Measurements from ENCODE around the gene PTPRM.
A peak's percentile ranks its signal among the peaks of the same experiment; 100 is the strongest.

PTPRM gene

DNA sequence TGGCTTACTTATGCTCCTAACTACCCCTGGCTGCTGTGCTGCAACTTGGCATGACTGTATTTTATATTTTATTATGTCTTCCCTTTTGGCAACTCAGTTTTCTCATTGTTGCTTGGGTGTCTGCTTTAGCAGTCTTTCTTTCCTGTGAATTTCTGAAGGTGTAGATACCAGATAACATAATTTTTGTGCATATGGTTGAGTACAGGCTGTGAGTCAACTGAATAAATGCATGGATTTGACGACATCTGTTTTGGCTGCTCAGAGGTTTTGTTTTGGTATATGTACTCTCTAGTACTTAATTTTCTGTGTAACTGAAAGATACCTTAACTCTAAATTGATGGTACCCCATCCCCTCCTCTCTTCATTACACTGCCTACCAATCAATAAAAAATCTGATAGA lies 303.1 kb downstream of the PTPRM start:
- DNase-seq, result no peak

DNA sequence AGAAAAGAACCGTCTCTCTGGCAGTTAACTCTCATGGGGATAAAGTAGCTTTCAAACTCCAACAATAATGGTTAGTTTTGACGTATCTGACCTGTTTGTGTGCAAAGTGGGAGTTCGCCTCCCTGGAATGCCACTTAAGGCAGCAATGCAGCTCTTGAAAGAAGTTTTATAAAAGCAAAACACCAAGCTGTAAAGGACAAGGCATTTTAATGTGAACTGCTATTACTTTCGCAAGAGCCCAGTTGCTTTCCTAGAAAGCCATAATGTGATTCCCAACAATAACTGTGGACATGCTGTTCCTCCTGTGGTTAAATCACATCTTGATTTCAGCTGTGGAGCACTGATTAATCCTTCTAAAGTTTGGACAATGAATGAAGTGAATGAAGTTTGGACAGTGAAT lies 303.7 kb downstream of the PTPRM start:
- DNase-seq, result no peak

DNA sequence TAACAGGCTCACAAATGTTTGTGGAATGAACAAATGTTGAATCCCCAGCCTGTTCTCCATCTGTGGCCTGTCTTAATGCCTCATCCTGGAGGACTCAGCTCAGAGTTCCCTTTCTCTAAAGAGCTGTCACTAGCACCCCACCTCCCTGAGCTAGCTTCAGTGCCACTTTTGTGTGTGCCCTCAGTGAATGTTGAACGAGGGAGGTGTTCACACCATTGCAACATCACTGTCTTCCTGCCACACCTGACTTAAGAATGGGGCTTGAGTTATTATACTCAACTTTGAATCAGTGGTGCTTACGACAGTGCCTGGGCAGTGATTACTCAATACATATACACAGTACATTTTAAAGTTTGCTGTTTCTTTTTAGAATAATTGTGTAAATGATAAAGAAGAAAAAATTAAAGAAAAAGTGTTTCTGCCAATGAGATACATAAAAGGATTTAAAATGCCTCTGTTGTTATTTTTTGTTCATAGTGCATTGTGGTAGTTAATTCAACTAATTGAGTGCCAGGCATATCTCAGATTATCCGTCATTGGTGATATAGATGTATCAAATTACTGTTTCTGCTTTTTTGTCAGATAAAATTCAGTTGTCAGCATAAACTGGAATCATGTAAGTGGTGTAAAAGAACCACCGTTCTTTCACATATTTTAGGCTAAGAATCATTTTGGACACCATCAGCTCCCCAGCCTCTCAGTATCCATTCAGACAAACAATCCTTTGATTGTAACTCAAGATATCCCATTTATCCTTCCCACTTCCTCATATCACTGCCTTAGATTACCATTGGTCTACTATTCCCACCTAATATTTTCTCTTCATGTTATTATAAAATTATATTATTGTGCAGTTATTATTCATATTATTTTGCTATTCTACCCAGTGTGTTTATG lies 304.7 kb downstream of the PTPRM start:
- DNase-seq, result no peak

DNA sequence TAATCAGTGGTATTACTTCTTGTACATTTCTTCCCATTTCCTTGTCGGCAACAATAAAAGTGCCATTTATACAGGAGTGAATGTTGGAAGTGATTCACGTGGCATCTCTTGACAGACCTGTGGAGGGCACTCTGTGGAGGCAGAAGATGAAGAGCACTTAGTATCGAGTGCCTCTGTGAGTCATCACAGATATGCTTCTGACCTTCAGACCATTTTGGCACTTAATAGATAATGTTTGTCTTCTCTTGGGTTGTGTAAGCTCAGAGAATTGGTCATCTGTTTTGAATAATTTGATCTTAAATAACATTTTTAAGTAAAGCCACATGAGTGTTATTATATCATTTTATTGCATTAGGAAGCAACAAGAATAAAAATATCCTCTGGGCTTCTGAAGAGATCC lies 305.5 kb downstream of the PTPRM start:
- no peak for DNase-seq

DNA sequence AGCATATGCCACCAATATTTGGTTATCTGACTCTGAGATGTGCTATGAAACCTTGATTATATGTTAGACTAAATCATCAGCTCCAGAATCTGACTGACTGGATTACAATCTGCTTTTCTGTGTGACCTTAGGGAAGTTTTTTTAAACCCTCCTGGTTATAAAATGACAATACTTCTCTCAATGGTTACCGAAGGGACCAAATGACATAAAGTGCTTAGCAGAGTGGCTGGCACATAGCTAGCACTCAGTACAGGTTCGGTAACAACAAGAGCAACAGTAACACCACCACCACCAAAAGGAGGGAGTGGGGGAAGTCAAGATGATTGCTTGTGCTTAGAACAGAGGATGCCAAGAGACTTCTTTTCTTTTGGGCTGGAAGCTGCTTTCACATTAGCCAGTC lies 306.2 kb downstream of the PTPRM start:
- no peak for DNase-seq

DNA sequence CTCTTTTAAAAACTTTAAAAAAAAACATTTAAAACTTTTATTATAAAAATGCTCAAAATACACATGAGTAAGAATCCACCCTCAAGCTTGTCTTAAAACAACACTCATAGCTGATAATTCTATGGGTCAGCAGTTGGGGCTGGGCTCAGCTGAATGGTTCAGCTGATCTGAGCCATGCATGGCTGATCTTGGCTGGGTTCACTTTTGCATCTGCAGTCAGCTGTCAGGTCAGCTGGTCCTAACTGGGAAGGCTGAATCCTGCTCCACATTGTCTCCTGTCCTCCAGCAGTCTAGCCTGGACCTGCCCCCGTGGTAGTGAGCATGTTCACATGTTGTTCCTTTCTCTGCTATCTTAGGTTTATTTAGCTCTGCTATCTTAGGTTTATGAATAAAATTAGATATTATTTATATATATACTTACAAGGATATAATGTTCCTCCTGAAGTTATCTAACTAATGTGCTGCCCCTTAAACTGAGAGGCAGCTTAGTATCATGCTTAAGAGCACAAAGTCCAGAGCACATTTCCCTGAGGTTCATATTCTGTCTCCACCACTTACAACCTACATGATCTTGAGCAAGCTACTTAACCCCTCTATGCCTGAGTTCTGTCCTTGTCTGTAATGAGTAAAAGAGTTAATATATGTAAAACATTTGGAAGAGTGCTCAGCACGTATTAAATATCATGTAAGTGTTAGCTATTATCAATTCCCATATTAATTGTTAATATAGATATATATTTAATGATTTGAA lies 309.4 kb downstream of the PTPRM start:
- no peak for DNase-seq

DNA sequence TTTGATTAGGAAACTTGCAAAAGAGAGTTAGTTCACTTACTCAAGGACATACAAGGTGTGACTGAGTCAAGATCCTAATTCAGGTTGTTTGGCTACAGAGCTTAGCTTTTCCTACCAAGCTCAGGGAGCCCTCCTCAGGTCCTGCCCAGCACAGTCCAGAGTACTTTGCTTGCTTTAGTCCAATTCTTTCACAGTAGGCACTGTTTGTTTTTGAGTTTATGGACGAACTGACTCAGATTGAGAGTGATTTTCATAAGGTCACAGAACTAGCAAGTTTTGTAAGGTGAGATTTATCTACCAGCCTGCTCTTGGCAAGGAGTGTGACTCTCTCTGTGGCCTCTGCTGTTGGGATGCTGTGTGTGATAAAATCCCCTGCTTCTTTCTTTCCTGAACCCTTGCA lies 310.5 kb downstream of the PTPRM start:
- no peak for DNase-seq

DNA sequence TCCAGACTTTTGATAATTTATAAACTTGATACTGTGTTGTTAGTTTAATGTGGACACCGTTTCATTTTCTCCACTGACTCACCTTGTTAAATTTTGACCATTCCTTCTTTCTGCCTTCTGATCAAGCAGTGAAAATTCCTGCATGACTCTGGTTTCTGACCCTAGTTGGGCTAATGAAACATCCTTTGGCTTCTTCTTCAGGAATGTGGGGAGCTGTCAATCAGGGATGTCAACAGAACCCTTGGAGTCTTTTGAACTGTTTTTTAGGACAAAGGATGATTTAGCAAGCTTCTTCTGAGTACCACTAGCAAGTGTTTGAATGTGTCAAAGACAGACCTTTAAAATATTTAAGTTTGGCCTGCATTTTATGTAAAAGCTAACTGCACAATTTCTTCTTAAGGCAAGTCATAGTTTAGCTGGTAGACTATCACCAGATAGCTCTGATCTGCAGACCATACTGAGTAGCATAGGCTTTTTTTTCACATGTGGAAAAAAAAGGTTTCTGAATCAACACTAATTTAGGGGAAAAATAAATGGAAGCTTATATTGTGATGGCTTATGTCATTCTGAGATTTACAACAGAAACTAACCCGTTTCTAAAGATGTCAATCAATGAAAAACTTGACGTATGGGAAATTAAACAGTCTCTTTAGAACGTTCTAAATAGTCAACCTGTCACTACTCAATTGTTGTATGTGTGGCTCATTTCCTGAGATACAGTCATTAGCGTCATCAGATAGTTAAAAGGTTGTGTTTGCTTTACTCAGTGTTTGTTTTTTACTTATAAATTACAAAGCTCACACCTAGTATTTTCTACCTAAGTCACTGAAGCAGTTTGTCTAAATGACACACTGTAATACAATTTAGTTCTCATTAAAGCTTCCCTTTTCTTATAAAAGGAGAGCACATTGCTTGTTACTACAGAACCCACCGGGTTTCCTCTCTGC lies 311.4 kb downstream of the PTPRM start:
- no peak for DNase-seq

DNA sequence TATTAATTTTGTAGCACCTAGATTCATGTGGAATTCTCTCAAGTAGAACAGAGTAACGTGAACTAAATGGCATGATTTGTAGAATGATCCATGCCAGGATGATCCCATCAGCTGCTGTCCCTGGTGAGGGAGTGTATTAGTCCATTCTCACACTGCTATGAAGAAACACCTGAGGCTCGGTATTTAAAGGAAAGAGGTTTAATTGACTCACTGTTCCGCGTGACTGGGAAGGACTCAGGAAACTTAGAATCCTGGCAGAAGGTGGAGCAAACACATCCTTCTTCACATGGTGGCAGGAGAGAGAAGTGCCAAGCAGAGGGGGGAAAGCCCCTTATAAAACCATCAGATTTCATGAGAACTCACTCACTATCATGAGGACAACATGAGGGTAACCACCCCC lies 312.6 kb downstream of the PTPRM start:
- no peak for DNase-seq

DNA sequence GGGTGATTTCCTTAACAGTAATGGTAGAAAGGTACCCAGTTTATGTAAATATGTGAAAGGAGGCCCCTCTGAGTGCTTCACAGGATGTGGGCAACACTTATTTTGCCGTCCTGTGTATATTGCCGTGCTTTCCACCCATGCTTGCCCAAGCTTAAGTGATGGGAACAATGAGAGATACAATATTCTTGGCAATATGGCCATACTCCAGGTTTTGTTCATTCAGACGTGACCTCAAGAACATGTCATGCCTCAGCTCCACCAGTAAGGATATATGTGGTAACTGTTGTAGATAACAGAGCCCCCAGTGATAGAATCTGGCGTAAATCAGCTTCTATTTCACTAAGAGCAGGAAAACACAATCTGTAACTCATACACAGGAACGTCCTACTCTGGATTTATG lies 318.7 kb downstream of the PTPRM start:
- DNase-seq, result no peak

DNA sequence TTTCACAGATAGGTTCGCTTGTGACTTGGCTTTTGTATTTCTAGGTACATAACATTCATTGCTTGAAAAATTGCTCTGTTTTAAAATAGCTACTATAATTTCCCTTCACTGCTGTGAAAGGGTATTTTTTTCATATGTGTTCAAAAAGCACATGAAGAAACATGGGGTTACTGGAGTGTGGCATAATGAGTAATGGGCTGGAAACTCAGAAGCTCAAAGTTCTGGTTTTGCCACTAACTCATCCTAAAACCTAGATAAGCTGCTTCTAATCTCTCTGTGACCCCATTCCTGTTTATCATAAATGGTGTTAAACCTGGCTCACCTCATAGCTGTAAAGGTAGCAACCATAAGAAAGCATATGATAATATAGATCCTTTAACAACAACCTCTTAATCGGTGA lies 319.3 kb downstream of the PTPRM start:
- no peak for DNase-seq

DNA sequence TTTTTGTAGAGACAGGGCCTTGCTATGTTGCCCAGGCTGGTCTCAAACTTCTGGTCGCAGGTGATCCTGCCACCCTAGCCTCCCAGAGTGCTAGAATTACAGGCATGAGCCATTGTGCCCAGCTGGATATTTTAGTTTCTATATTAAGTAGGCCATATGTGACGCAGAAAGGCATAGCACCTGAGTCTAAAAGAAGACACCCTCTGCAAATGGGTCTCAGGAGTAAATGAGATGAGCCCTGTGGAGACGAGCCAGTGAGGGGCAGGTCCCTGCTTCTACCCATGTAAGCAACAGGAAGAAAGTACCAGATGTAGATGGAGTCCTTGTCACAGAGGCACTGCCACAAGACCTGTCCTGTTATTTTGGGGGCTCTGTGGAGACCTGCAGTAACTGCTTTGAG lies 322.4 kb downstream of the PTPRM start:
- DNase-seq, result peak; percentile 14

DNA sequence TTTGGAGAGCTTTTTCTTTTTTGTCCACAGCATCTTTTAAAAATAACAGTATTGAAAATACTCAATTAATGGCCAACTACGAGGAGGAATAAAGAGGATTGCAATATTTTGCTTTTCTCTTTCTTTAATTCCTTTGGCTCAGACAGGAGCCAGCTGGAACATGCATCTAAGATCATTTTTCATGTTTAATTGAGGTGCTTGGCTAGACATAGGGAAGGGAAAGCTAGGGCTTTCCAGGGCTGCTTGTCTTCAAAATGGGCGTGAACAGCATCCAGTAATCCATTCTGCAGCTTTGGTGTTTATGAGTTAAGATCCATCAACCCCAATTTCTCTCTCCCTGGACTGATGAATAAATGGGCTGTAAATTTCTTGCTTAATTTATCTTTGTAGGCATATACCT lies 323.0 kb downstream of the PTPRM start:
- no peak for DNase-seq

DNA sequence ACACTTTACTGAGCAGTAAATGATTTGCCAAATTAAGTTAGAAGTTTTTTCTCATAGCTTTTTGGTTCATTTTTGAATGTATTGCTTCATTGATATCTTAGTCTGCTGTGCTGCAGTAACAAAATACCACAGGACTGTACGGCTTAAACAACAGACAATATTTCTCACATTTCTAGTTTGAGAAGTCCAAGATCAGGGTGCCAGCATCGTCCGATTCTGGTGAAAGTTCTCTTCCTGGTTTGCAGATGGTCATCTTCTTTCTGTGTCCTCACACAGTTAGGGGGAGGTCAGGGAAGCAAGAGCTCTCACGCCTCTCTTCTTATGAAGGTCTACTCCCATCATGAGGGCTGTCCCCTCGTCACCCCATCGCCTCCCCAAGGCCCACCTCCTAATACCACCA lies 325.4 kb downstream of the PTPRM start:
- DNase-seq, result no peak

DNA sequence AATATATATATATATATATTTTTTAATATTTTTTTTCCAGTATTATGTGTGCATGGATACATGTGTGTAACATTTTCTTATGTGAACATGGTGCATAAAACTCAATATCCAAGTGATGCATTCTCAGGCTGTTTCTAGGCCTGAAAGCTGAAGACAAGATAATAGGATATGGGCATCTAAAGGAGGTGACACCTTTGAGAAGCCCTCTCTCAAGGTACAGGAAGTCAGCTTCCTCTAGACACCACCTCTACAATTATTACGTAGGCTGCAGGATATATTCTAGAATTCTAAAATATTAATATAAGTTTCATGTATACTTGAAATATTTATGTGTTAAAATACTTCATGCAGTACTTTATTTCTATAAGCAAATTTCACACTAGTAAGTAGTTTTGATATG lies 327.5 kb downstream of the PTPRM start:
- DNase-seq, result no peak

DNA sequence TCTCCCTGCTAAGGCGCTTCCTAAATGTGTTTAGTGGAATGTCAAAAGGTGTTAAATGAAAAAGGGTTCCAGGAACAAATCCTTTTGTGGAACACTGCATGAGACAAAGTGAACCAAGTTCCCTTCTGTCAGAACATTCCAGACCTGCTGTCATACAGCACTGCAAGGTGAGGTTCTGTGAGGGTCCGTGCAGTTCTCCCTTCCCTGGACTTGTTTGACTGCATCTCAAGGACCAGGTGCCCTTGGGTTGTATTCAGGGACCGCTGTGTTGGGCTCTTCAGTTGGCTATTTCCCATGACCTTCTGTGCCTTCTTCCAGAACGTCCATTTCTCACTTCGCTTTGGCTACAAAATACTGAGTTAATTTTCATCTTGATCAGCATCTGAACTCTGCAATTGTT lies 328.2 kb downstream of the PTPRM start:
- no peak for DNase-seq

DNA sequence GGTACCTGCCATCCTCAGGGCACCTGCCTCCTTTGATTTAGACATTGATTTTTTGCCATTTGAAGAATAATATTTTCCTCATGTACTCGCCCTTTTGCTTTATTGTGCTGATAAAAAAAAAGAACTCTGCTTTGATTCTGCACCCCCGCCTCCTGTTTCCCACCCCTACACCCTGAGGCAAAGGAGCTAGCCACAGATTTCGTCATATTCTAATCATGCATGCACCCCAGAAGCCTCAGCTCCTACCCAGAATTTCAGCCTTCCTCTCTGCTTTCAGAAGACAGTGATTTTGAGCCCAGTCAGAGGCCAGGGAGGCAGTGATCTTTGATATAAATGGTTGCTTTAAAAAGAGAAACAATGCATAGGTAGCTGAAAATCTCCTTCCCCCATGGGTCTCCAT lies 329.0 kb downstream of the PTPRM start:
- no peak for DNase-seq

DNA sequence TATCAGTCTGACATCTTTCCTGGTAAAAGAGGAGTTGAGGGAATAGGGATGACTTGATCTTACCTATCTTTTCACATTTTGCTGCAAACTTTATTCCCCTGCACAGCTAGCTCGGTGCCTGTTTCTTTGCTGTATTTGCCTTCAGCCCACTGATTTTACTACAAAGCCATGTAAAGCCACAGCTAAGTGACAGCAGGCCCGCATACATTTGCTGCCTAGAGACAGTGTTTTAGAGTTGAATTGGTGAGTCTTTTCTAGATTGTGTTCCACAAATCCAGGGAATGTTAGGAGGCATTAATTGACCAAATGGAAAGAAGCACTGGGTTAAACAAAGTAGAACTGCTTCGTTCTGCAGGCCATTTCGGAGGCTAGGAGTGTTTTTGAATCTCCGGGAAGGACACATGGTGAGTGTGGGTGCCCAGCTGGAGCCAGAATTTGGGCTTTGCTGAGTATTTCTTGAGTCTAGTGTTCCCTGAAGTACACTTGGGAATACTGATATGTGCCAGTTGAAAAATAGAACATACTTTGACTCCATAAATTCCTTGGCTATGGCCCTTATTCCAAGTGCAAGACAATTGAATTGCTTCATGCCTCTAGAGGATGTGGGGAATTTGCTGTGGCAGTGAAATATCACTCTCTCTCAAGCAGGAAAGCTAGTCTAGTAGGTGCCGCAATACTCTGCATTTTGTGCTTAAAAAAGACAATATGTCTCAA lies 329.8 kb downstream of the PTPRM start:
- no peak for DNase-seq

DNA sequence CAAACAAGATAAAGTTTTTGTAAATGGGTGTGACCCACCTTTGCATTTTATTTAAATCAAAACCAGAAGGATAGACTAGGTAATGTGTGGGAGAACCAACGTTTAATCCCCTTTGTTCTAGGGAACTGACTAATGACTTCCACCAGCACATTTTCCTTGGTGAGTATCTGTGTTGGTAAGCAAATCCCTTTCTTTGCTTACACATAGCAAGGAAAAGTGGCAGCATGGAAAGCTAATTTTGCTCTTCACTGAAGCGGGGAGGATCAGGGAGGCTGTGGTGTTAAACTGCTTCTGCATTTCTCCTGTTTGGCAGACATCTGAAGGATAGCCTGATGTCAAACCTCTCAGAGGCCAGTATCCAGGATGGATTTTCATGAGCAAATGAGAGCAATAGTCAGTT lies 331.1 kb downstream of the PTPRM start:
- DNase-seq, result no peak

DNA sequence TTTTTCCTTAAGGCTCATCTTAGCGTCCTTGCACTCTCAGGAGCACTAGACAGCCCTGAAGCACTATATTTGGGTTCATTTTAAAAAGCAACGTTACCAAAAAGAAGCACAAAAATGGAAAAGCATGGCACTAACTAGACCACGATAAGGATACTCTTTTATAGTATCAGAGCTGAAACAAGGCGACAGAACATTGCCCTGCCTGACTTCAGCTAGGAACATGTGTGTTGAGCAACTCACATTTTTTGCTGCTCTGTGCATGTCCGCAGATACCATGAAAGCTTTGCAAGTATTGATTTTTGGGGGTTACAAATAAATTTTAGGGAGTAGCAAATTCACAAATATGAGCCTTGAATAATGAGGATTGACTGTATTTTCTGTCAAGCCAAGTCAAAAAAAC lies 332.0 kb downstream of the PTPRM start:
- no peak for DNase-seq

DNA sequence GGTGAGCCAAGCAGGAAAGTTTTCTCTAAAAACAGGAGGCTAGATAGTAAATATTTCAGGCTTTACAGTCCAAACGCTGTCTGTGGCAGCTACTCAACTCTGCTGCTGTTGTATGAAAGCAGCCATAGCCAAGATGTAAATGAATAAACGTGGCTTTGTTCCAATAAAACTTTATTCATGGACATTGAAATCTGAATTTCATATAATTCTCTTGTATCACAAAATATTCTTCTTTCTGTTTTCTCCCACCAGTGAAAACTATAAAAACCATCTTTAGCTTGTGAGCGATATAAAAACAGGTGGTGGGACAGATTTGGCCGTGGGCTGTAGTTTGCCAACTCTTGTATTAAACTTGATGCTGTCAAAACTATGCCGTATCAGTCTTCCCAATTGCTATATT lies 333.0 kb downstream of the PTPRM start:
- DNase-seq, result no peak

DNA sequence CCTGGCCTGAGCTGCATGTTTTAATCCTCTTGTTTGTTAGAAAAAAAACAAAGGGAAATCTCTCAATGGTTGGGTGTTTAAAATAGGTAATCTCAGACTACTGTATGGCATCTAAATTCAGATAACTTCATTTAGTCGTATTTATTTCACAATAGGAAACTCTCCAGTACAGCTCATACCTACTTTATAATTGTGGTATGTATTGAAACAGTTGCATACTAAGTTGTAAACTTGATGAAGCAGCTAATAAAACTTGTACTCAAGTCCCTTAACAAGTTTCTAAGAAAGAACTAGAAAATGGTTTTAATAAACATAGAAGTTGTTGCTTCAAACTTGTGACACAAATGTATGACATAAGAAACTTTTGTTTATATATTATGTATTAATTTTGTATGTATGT lies 334.5 kb downstream of the PTPRM start:
- DNase-seq, result no peak

DNA sequence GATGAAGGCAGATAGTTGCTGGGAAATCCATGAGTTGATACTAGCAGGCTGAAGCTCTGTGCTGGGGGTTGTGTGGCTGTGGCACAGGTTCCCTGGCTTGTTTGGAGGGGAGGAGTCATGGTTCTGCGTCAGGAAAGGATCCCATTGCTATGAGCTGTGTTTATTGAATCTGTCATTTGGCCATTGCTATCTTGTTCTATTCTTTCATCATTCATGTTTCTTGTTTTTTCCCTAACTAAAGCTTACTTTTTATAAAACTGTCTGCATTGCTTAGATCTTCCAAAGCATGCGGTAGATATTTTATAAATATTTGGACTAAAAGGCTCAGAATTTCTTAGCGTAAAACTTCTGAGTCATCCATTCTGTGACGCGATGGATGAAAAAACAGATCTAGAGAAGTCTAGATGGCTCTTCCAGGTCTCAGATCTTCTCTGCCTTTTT lies 335.3 kb downstream of the PTPRM start:
- no peak for DNase-seq
